B cell (primary cell): ENCODE data around the gene PIK3C2G. TPM values are rescaled to one million over a fixed set of nuclear protein-coding genes. Genes with fewer than 3 reads are reported as not detected.

Experiments used
- ATAC-seq: fragments of 200-7000 bp; cut with Tn5 transposase; one replicate; pipeline ENCODE4 v1.10.0; 2021; ENCODE audit warnings: low read depth, mild to moderate bottlenecking, moderate number of reproducible peaks, moderate library complexity
- CTCF ChIA-PET: fragments of 350-600 bp; sonication (Branson Sonifier 250); formaldehyde crosslinking; loops from one replicate; lab custom pipeline; 2021; ENCODE audit warnings: antibody characterized with exemption, inconsistent platforms; lab: Charles Lee
- POLR2A ChIA-PET: fragments of 350-600 bp; sonication (Branson Sonifier 250); formaldehyde crosslinking; loops from one replicate; lab custom pipeline; 2021; ENCODE audit warnings: antibody characterized with exemption; lab: Charles Lee
- DNase-seq: peaks from one replicate; pipeline ENCODE4 v3.0.0; 2013
- H2AFZ ChIP-seq: 2 replicates; pipeline ENCODE4 v1.6.1; 2012; ENCODE audit warnings: mild to moderate bottlenecking, low read depth, low read length; ENCODE audit not compliant: insufficient read depth, poor library complexity, severe bottlenecking
- H3K27ac ChIP-seq, 2 donors: 1 replicate in 1 of 2; 2 replicates in 1 of 2; pipeline ENCODE4 v1.5.1; 2012 to 2013; ENCODE audit warnings: low read length in 2 of 2, mild to moderate bottlenecking in 2 of 2, moderate library complexity in 1 of 2
- H3K27me3 ChIP-seq, 4 experiments: fragments of 200-600 bp in 1 of 4; sonication (generic) in 1 of 4; replicated peaks in 1 of 4; 1 replicate in 2 of 4; 2 replicates in 2 of 4; pipeline versions ENCODE4 v1.6.1 to v1.7.0; 2013 to 2016; ENCODE audit warnings: low read length in 3 of 4, mild to moderate bottlenecking in 2 of 4, mixed read lengths in 1 of 4, moderate library complexity in 1 of 4; ENCODE audit not compliant: insufficient read depth in 4 of 4, control insufficient read depth in 3 of 4; ENCODE audit errors: control extremely low read depth in 1 of 4
- H3K36me3 ChIP-seq, 2 experiments: replicated peaks in 1 of 2; 1 replicate in 1 of 2; 2 replicates in 1 of 2; pipeline versions ENCODE4 v1.6.1 to v1.7.1; 2013; ENCODE audit warnings: low read length in 1 of 2; ENCODE audit not compliant: insufficient read depth in 2 of 2, control insufficient read depth in 1 of 2; ENCODE audit errors: control extremely low read depth in 1 of 2, extremely low read depth in 1 of 2
- H3K4me1 ChIP-seq, 2 donors: fragments of 200-600 bp in 1 of 2; sonication (generic) in 1 of 2; 1 replicate in 1 of 2; 2 replicates in 1 of 2; pipeline versions ENCODE4 v1.5.1 to v1.6.1; 2013 to 2017; ENCODE audit warnings: low read length in 2 of 2; ENCODE audit not compliant: control insufficient read depth in 2 of 2, insufficient read depth in 2 of 2
- H3K4me2 ChIP-seq: replicated peaks from 2 replicates; pipeline ENCODE3; 2012; ENCODE audit warnings: mild to moderate bottlenecking, low read depth, low read length; ENCODE audit not compliant: poor library complexity, severe bottlenecking
- H3K4me3 ChIP-seq, 5 experiments: fragments of 200-600 bp in 1 of 5; sonication (generic) in 1 of 5; 1 replicate in 3 of 5; 2 replicates in 2 of 5; pipeline versions ENCODE4 v1.5.1 to v1.7.0; 2011 to 2016; ENCODE audit warnings: low read length in 4 of 5, mild to moderate bottlenecking in 4 of 5, low read depth in 2 of 5, control low read depth in 1 of 5, moderate library complexity in 1 of 5; ENCODE audit not compliant: insufficient read depth in 1 of 5; ENCODE audit errors: control extremely low read depth in 1 of 5, extremely low read depth in 1 of 5
- H3K79me2 ChIP-seq: fragments of 200-600 bp; sonication (generic); one replicate; pipeline ENCODE4 v1.6.0; 2016; ENCODE audit warnings: low read length; ENCODE audit not compliant: control insufficient read depth, insufficient read depth
- H3K9ac ChIP-seq: fragments of 200-600 bp; sonication (generic); 2 replicates; pipeline ENCODE4 v1.6.1; 2017; ENCODE audit warnings: mild to moderate bottlenecking, low read length, moderate library complexity
- H3K9me3 ChIP-seq, 3 donors: one replicate each; pipeline versions ENCODE4 v1.6.1 to v1.7.1; 2013; ENCODE audit warnings: low read length in 2 of 3; ENCODE audit not compliant: control insufficient read depth in 2 of 3, insufficient read depth in 1 of 3; ENCODE audit errors: control extremely low read depth in 1 of 3
- H4K20me1 ChIP-seq: 2 replicates; pipeline ENCODE4 v1.6.0; 2012; ENCODE audit warnings: mild to moderate bottlenecking, low read length; ENCODE audit not compliant: insufficient read depth, control insufficient read depth, poor library complexity, severe bottlenecking
- H3K27ac Mint-ChIP-seq: one replicate; pipeline ENCODE4 v1.8.0; 2021; ENCODE audit warnings: mixed read lengths
- H3K27me3 Mint-ChIP-seq: one replicate; pipeline ENCODE4 v1.8.0; 2021; ENCODE audit warnings: mixed read lengths
- H3K4me1 Mint-ChIP-seq: one replicate; pipeline ENCODE4 v1.8.0; 2021; ENCODE audit warnings: mixed read lengths
- H3K4me3 Mint-ChIP-seq: one replicate; pipeline ENCODE4 v1.8.0; 2021; ENCODE audit warnings: mixed read lengths
- H3K9me3 Mint-ChIP-seq: one replicate; pipeline ENCODE4 v1.8.0; 2022; ENCODE audit warnings: mixed read lengths; ENCODE audit not compliant: insufficient read depth
- CTCF ChIP-seq: fragments of 200-600 bp; IDR thresholded peaks from one replicate; pipeline ENCODE4 v1.8.0; 2022; ENCODE audit warnings: antibody characterized with exemption, mild to moderate bottlenecking
- EZH2 ChIP-seq: IDR thresholded peaks from 2 replicates; pipeline ENCODE4 v1.6.1; 2012; ENCODE audit warnings: borderline replicate concordance, low read depth, mild to moderate bottlenecking, moderate library complexity, low read length; ENCODE audit not compliant: insufficient read depth, poor library complexity, severe bottlenecking
- WGBS: methylation state at CpG from one replicate; pipeline ENCODE4 v1.1.5; 2013; ENCODE audit warnings: missing lambda C conversion rate; ENCODE audit not compliant: insufficient coverage; 5-methylcytosine and 5-hydroxymethylcytosine counted together
- intact Hi-C: fragments of 100-400 bp; cut with micrococcal nuclease; formaldehyde crosslinking; loops from one replicate; pipeline ENCODE4 v1.10.0; 2022
- polyA plus RNA-seq: library from polyadenylated mRNA; depleted of rRNA; stranded (reverse); fragments of >200 nt; gene quantifications from 2 replicates; pipeline ENCODE4 v1.2.3, GENCODE V29; 2012
- total RNA-seq, 2 donors: library from RNA; stranded (reverse); fragments of 120-200 nt in 1 of 2; gene quantifications; 1 replicate in 1 of 2; 2 replicates in 1 of 2; pipeline versions ENCODE4 v1.2.3 to v1.2.4, GENCODE V29; 2013 to 2022

The PIK3C2G gene
- total and polyA plus RNA-seq, 2 donors (not counting 1 experiment from before 2014, with no cell fraction given): not detected

GRCh38 chr12:18402872-18403611 is 141.7 kb downstream of the PIK3C2G start:
- no peaks in the 10 kb centered on the region for H3K79me2 ChIP-seq
- TF ChIP-seq CTCF: no peak
- TF ChIP-seq EZH2: no peak
- ChIA-PET CTCF (no interaction called here), POLR2A (no interaction called here)
- intact Hi-C loops: no loop called here
- Mint-ChIP-seq H3K4me3 (no peak overlapping the region), H3K9me3 (no peaks in the 10 kb centered on the region), H3K4me1 (no peaks in the 10 kb centered on the region), H3K27ac (no peak overlapping the region), H3K27me3 (no peaks in the 10 kb centered on the region)
- ATAC-seq (no peak), DNase-seq (no peak)
- no peaks in the 10 kb centered on the region for H3K36me3 ChIP-seq
- H3K4me3 ChIP-seq: no peak overlapping the region
- no peak overlapping the region for H3K9ac ChIP-seq
- H3K27me3 ChIP-seq: no peaks in the 10 kb centered on the region
- no peak overlapping the region for H2AFZ ChIP-seq
- H3K9me3 ChIP-seq: peaks cover 0 to 1% (median 0%) of the 10 kb centered on the region in 3 donors
- no peaks in the 10 kb centered on the region for H3K4me1 ChIP-seq
- H3K4me2 ChIP-seq: no peak overlapping the region
- WGBS: no CpG with 5 or more reads among the region's 3 CpGs
- no peaks in the 10 kb centered on the region for H4K20me1 ChIP-seq
- no peak overlapping the region for H3K27ac ChIP-seq

GRCh38 chr12:18411453-18411852 is 150.1 kb downstream of the PIK3C2G start:
- H3K4me2 ChIP-seq: no peak overlapping the region
- no peaks in the 10 kb centered on the region for H3K27me3 ChIP-seq
- intact Hi-C loops: no loop called here
- no peak overlapping the region for H2AFZ ChIP-seq
- no peak overlapping the region for H3K27ac ChIP-seq
- CTCF ChIA-PET: no interaction called here
- no peaks in the 10 kb centered on the region for H3K4me1 ChIP-seq
- Mint-ChIP-seq H3K27ac (no peak overlapping the region), H3K4me3 (no peak overlapping the region), H3K9me3 (no peaks in the 10 kb centered on the region), H3K4me1 (no peaks in the 10 kb centered on the region), H3K27me3 (no peaks in the 10 kb centered on the region)
- no peaks in the 10 kb centered on the region for H3K79me2 ChIP-seq
- no peaks in the 10 kb centered on the region for H3K36me3 ChIP-seq
- no CpG with 5 or more reads among the region's 1 CpG for WGBS
- peaks cover 0 to 4% (median 1%) of the 10 kb centered on the region in 3 donors for H3K9me3 ChIP-seq
- no peak overlapping the region for H3K4me3 ChIP-seq
- no peak overlapping the region for H3K9ac ChIP-seq
- ATAC-seq (no peak), DNase-seq (no peak)
- H4K20me1 ChIP-seq: no peaks in the 10 kb centered on the region
- TF ChIP-seq EZH2 (no peak), CTCF (no peak)
- POLR2A ChIA-PET: no interaction called here
